ENCODE data around the gene FEN1. TPM values are rescaled to one million over a fixed set of nuclear protein-coding genes. Genes with fewer than 3 reads are reported as not detected.
A peak's percentile ranks its signal among the peaks of the same experiment; 100 is the strongest.

FEN1 gene
- total and polyA plus RNA-seq, 8 donors: 4.2 to 24.6 (median 10.0) TPM; not detected in 1

- peaks cover 0 to 4% (median 0%) of the 10 kb centered on the region in 4 donors for H3K36me3 ChIP-seq
- H3K4me3 ChIP-seq: no peak overlapping the region
- H3K27ac ChIP-seq: peak overlapping the region; percentile 89 to 95 (median 90)
- no peak for TF ChIP-seq POLR2A (IDR thresholded peaks at IDR 0.05)
- no peak for TF ChIP-seq EP300 (IDR thresholded peaks at IDR 0.05)
- TF ChIP-seq POLR2AphosphoS5 (IDR thresholded peaks at IDR 0.05): no peak
- TF ChIP-seq CTCF (IDR thresholded peaks at IDR 0.05): no peak
- 48 to 73% (median 65%) methylated on average over 10 to 11 of the region's 11 CpGs for WGBS, 5 donors
- peaks cover 0 to 39% (median 0%) of the 10 kb centered on the region in 3 donors for H3K27me3 ChIP-seq
- no peak for DNase-seq
- H3K4me1 ChIP-seq: peaks cover 55 to 91% (median 78%) of the 10 kb centered on the region in 4 donors
- intact Hi-C loops (cut with DNase I; ENCODE audit: low total_unique reads): no loop called here
- H3K9me3 ChIP-seq: no peaks in the 10 kb centered on the region
These were observed 31.1 kb upstream of the FEN1 start for GRCh38 chr11:61761440-61762222.

- Histone ChIP-seq H3K27me3 (peaks cover 0 to 39% (median 0%) of the 10 kb centered on the region in 3 donors), H3K27ac (peak overlapping the region; percentile 89 to 95 (median 90)), H3K4me3 (no peak overlapping the region), H3K4me1 (peaks cover 58 to 93% (median 80%) of the 10 kb centered on the region in 4 donors), H3K9me3 (no peaks in the 10 kb centered on the region), H3K36me3 (peaks cover 0 to 4% (median 0%) of the 10 kb centered on the region in 4 donors)
- intact Hi-C loops (cut with DNase I; ENCODE audit: low total_unique reads): no loop called here
- WGBS, 5 donors: 64 to 78% (median 75%) methylated on average over 10 of the region's 10 CpGs
- no peak for DNase-seq
- TF ChIP-seq CTCF (IDR thresholded peaks at IDR 0.05) (no peak), POLR2AphosphoS5 (IDR thresholded peaks at IDR 0.05) (no peak), EP300 (IDR thresholded peaks at IDR 0.05) (no peak), POLR2A (IDR thresholded peaks at IDR 0.05) (no peak)
These were observed 30.5 kb upstream of the FEN1 start for GRCh38 chr11:61762223-61762615.

- TF ChIP-seq POLR2AphosphoS5 (IDR thresholded peaks at IDR 0.05) (no peak), EP300 (IDR thresholded peaks at IDR 0.05) (no peak), POLR2A (IDR thresholded peaks at IDR 0.05) (no peak)
- peaks cover 57 to 91% (median 78%) of the 10 kb centered on the region in 4 donors for H3K4me1 ChIP-seq
- no peaks in the 10 kb centered on the region for H3K9me3 ChIP-seq
- intact Hi-C loops (cut with DNase I; ENCODE audit: low total_unique reads): no loop called here
- peaks cover 0 to 4% (median 0%) of the 10 kb centered on the region in 4 donors for H3K36me3 ChIP-seq
- peak overlapping the region; percentile 89 to 95 (median 90) for H3K27ac ChIP-seq
- DNase-seq: peak in 1 of 2 donors; percentile 75
- H3K4me3 ChIP-seq: no peak overlapping the region
- H3K27me3 ChIP-seq: peaks cover 0 to 39% (median 0%) of the 10 kb centered on the region in 3 donors
- 46 to 65% (median 60%) methylated on average over 14 to 15 of the region's 15 CpGs for WGBS, 5 donors
These were observed 29.9 kb upstream of the FEN1 start for GRCh38 chr11:61762798-61763197.

GRCh38 chr11:61763930-61764605, 28.6 kb upstream of the FEN1 start:
- Histone ChIP-seq H3K9me3 (no peaks in the 10 kb centered on the region), H3K36me3 (peaks cover 0 to 4% (median 0%) of the 10 kb centered on the region in 4 donors), H3K4me3 (no peak overlapping the region), H3K4me1 (peaks cover 49 to 78% (median 74%) of the 10 kb centered on the region in 4 donors), H3K27me3 (peaks cover 0 to 31% (median 0%) of the 10 kb centered on the region in 3 donors), H3K27ac (peak overlapping the region; percentile 89 to 95 (median 90))
- no peak for DNase-seq
- WGBS, 5 donors: 53 to 69% (median 60%) methylated on average over 22 to 23 of the region's 23 CpGs
- TF ChIP-seq CTCF (IDR thresholded peaks at IDR 0.05): no peak
- TF ChIP-seq POLR2AphosphoS5 (IDR thresholded peaks at IDR 0.05): no peak
- no peak for TF ChIP-seq EP300 (IDR thresholded peaks at IDR 0.05)
- no peak for TF ChIP-seq POLR2A (IDR thresholded peaks at IDR 0.05)
- intact Hi-C loops (cut with DNase I; ENCODE audit: low total_unique reads): no loop called here

Measured in stomach (tissue), 9 donors.